Stimulated activated CD4-positive, alpha-beta T cell treated with anti-CD3 and anti-CD28 coated beads, TNF-alpha, amount 100 ng/mL, for 4 hours (primary cell): Measurements from ENCODE around the gene STK16.
A peak's percentile ranks its signal among the peaks of the same experiment; 100 is the strongest.
"Not testable (repeated sequence)": the region's sequence is repeated elsewhere in the genome, so short reads cannot be mapped to it uniquely, and the experiment has no call there.

Experiments used
- DNase-seq, 3 experiments: peaks; one replicate each; pipeline ENCODE4 v3.0.0-alpha.2; 2020; ENCODE audit warnings: low read depth in 3 of 3

Gene STK16, protein sequence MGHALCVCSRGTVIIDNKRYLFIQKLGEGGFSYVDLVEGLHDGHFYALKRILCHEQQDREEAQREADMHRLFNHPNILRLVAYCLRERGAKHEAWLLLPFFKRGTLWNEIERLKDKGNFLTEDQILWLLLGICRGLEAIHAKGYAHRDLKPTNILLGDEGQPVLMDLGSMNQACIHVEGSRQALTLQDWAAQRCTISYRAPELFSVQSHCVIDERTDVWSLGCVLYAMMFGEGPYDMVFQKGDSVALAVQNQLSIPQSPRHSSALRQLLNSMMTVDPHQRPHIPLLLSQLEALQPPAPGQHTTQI

DNA sequence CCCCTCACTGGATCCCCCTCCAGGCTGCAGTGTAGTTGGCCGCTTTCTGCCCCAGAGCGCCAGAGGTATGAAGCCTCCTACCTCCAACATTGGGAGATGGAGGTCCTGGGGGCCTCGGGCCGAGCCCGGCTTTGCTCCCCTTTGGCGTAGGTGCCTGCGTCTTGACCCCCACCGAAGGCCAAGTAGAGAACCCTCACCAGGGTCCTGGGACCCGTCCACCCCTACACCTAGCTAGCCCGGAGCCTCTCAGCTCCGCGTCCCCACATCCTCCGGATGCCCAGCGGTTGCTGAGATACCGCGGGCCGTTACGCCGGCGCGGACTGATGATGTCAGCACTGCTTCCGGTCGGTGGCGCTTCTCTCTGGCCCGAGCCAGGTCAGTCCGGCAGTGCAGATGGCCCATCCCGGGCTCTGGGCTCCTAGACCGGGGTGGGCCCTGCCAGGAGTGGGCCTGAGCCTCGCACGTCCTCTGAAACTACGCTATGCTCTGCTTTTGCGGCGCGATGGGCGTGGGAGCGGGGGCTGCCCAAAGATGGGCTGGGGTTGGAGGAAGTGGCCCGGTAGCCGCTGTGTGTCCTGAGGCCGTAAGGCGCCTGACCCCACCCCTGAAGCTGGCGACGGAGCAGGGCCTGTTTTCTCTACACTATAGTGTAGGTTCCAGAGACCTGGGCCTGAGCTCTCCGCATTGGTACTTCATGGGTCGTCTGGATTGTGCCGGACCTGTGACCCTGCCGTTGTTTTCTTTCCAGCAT lies at the start of gene STK16, which contains the start of gene GLB1L:
Gene STK16 (plus strand): TSS at position 332 of the 751 bp plus-strand sequence. CDS start 521 bp downstream, outside the sequence.
Gene GLB1L (minus strand): TSS at position 297 of the 751 bp plus-strand sequence. CDS start 1,871 bp downstream, outside the sequence.
- DNase-seq: peak; percentile 75 to 88 (median 76)

DNA sequence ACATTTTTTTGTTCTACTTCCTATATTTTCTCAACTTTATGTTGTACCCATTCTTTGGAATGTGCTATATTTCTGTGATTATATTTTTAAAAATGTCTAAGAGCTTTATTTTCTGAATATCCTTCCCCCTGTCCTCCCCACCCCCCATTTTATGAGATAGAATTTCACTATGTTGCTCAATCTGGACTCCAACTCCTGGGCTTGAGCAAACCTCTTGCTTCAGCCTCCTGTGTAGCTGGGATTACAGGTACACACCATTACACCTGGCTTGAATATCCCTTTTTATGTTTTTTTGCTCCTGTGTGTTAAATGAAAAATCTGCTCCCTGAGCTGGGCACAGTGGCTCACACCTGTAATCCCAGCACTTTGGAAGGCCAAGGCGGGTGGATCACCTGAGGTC lies 47.9 kb upstream of the STK16 start:
- DNase-seq: no peak

DNA sequence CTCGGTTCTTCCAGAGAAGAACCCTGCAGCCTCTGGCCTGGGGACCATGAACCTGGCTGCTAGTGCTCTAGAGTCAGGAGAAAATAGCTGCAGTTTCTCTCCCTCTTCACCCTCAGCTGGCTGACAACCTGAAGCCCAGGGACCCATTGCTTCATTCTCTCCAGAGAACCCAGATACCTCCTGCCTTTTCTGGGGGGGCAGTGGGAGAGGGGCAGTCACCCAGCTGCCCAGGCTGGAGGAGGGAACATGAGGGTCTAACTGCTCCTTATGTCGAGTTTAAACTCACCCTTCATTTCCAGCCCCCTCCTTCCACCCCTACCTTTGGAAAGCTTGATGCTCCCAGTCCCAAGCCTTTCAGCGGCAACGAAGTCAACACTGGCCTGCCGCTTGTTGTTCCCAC lies 46.3 kb upstream of the STK16 start:
- DNase-seq: no peak

DNA sequence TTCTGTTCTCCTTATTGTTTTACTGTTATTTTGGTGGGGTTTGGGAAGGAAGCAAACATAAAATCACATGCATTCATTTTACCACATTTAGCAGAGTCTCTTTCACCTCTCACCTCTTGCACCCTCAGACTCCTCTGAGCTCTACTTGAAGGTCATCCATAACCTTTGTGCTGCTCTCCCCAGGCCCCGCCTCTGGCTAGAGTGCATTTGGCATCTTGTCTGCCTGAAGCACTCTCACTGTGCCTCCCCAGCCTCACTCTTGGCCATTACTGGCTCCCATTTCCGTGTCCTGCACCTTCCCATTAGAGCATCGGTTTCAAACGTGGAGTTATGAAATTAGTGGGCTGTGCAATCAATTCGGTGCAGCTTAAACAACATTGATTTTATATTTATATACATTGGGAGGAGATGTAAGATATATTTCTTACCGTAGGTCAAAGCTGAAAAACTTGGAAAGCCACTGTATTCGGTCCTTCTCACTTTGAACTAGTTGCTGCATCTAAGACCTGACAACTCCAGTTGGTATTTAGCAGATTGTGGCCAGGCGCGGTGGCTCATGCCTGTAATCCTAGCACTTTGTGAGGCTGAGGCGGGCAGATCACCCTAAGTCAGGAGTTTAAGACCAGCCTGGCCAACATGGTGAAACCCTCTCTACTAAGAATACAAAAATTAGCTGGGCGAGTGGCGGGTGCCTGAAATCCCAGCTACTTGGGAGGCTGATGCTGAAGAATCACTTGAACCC lies 45.6 kb upstream of the STK16 start:
- no peak for DNase-seq

DNA sequence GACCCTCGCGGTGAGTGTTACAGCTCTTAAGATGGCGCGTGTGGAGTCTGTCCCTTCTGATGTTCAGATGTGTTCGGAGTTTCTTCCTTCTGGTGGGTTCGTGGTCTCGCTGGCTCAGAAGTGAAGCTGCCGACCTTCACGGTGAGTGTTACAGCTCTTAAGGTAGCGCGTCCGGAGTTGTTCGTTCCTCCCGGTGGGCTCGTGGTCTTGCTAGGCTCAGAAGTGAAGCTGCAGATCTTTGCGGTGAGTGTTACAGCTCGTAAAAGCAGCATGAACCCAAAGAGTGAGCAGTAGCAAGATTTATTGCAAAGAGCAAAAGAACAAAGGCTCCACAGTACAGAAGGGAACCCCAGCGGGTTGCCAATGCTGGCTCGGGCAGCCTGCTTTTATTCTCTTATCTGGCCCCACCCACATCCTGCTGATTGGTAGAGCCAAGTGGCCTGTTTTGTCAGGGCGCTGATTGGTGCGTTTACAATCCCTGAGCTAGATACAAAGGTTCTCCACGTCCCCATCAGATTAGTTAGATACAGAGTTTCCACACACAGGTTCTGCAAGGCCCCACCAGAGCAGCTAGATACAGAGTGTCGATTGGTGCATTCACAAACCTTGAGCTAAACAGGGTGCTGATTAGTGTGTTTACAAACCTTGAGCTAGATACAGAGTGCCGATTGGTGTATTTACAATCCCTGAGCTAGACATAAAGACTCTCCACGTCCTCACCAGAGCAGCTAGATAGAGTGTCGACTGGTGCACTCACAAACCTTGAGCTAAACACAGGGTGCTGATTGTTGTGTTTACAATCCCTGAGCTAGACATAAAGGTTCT lies 44.6 kb upstream of the STK16 start:
- not testable (repeated sequence) for DNase-seq

DNA sequence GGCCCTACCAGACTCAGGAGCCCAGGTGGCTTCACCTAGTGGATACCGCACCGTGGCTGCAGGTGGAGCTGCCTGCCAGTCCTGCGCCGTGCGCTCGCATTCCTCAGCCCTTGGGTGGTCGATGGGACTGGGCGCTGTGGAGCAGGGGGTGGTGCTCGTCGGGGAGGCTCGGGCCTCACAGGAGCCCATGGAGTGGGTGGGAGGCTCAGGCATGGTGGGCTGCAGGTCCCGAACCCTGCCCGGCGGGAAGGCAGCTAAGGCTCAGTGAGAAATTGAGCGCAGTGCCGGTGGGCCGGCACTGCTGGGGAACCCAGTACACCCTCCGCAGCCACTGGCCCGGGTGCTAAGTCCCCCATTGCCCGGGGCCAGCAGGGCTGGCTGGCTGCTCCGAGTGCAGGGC lies 43.9 kb upstream of the STK16 start:
- DNase-seq: not testable (repeated sequence)

DNA sequence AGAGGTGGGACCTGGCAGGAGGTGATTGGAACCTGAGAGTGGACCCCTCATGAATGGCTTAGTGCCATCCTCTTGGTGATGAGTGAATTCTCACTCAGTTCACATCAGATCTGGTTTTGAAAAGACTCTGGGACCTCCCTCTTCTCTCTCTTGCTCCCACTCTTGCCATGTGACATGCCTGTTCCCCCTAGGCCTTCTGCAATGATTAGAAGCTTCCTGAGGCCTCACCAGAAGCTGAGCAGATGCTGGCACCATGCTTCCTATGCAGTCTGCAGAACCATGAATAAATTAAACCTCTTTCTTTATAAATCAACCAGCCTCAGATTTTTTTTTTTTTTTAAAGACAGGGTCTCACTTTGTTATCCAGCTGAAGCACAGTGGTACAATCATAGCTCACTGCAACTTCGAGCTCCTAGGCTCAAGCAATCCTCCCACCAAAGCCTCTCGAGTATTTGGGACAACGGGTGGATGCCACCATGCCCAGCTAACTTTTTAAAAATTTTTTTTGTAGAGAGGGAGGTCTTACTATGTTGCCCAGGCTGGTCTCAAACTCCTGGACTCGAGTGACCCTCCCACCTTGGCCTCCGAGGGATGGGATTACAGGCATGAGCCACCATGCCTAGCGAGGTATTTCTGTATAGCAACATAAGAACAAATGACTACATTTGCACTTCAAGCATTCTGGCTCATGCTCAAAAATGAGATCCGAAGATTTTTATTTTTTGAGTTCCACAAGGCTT lies 40.7 kb upstream of the STK16 start:
- no peak for DNase-seq

DNA sequence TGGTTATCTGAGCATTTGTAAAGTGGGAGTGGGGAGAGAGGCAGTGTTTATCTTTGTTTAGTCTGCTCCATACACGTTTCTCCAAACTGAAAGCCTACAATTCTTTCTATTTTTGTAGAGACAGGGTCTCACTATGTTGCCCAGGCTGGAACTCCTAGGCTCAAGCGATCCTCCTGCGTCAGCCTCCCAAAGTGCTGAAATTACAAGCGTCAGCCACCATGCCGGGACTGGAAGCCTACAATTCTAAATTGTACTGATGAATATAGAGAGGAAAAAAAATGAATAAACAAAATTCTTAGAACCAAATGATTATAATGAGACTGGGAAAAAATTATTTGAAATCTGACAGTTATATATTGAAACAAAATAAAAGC lies 40.1 kb upstream of the STK16 start:
- DNase-seq: no peak

DNA sequence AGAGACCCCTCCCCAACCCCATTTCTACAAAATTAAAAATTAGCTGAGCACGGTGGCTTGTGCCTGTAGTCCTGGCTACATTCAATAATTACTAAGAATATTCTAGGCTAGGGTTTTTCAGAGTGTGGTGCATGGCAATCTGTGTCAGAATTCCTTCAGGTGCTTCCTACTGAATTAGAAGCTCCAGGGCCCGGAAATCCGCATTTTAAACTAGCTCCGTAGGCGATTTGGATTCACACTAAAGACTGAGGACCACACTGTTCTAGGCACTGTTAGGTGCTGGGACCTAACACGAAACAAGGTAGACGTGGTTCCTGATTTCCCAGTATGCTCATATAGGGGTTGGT lies 39.3 kb upstream of the STK16 start:
- no peak for DNase-seq

DNA sequence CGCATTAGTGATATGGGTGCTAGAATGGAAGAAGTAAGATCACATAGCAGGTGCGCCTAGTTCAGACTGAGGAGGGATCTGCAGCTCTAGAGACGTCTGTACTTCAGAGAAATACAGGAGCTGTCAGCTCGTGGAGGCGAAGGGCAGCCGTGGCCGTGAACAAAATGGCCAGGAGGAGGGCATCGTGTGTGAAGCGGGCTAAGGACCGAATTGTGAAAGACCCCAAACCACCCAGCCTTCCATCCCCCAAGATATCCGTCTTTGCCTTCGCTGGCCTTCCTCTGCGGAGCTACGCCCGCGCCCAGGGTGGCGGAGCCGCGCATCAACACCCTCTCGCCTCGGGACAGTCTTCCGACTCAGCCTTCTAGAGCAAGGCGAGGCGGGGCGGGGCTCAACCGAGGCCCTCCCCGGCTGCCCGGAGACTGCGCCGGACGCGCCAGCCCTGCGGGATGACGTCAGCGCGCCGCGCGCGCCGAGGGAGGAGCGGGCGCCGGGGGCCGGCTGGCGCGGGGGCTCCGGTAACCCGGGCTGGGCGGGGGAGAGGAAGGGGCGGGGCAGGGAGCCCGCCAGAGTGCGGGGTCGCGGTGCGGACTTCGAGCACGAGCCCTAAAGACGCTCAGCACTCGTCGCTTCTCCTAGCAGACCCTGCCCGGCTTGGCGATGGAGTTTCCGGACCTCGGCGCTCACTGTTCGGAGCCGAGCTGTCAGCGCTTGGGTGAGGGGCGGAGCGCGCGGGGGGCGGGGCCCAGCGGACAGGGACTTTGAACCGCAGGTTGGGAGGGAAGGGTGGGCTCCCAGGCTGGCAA lies 38.7 kb upstream of the STK16 start, which contains the start of gene ZFAND2B:
Gene ZFAND2B (plus strand): TSS at position 455 of the 806 bp plus-strand sequence. CDS start 206 bp downstream, at position 661.
- DNase-seq: peak; percentile 89 to 93 (median 91)

DNA sequence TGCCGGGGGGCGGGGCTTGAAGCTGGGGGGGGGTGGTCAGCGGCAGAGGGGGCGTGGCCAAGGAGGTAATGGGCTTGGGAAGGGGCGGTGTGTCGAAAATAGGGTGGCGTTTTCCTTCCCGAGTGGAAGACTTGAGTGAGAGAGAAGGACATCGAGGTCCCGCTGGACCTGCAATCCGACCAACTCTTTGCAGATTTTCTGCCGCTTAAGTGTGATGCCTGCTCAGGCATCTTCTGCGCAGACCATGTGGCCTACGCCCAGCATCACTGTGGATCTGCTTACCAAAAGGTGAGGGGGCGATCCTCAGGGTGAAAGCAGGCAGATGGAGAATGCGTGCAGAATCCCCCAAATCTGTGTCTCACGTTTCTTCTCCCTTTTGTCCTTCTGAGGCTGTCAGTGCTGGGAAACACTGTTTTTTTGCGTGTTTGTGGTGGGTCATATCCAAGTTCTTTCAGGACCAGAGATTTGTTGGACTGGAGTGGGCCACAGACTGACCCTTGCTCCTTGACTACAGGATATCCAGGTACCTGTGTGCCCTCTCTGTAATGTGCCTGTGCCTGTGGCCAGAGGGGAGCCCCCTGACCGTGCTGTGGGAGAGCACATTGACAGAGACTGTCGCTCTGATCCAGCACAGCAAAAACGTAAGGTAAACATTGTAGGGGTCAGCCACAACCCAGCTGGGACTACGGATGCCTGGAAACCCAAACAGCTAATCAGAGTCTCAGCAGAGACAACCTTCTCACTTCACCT lies 38.0 kb upstream of the STK16 start:
- no peak for DNase-seq

DNA sequence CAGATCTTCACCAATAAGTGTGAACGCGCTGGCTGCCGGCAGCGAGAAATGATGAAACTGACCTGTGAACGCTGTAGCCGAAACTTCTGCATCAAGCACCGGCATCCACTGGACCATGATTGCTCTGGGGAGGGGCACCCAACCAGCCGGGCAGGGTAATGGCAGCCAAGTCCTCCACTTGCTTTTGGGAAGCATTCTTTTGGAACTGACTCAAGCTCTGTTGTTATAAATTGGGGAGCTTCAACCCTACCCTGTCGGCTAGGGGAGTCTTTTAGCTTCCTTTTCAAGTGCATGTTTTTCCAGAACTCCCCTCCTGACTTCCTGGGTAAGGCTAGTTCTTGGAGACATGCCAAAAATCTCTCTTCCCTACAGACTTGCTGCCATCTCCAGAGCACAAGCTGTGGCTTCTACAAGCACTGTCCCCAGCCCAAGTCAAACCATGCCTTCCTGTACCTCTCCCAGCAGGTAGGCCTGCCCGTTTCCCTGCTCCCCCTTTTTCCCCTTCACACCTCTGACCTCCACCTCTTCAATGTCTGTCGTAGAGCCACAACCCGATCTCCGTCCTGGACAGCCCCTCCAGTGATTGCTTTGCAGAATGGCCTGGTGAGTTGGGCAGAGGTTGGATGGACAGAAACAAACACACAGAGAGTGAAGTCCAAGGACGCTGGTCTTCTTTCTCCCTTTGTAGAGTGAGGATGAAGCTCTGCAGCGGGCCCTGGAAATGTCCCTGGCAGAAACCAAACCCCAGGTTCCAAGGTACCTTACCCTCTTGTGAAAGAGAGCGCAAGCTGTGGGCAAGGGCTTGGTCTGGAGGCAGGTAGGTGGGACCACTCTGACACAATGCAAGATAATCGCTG lies 37.2 kb upstream of the STK16 start:
- no peak for DNase-seq

DNA sequence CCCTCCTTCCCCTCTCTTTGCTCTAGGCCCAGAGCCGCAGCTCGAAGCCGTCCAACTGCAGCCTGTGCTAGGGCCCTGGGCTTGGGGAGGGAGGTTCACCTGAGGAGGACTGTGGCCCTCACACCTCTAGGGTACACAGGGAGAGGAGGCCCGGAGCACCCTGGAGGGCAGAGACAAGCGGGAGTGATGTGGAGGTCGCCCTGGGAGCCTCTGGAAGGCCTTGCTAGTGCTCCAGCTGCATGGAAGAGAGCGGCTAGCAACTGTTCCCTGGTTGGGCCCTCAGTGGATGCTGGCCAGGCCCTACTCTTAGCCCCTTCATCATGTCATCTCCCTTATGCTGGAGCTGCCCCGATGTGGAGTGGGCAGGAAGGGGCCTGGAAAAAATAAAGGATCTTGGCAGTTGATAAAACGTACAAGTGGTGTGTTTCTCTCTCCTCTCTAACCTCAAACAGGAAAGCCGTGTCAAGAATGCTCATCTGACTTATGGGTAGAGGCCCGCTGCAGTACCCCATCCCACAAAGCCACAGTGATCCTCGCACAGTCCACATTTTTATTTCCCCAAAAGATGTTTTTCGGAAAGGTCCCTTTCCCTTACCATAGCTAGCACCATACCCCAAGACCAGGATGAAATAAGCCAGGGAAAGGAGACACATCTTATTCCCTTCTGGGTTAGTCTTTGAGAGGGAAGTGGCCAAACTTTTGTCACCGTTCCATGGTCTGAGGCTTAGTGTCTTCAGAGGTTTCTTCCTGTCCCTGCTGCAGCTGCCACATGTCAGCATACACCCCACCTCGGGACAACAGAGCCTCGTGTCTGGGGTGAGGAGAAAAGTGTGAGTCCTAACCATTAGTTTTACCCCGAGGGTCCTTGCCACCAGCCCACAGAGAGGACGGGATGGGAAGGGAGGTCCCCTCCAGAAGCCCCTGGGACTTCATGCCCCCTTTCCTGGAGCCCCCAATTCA lies 35.8 kb upstream of the STK16 start:
- DNase-seq: no peak

DNA sequence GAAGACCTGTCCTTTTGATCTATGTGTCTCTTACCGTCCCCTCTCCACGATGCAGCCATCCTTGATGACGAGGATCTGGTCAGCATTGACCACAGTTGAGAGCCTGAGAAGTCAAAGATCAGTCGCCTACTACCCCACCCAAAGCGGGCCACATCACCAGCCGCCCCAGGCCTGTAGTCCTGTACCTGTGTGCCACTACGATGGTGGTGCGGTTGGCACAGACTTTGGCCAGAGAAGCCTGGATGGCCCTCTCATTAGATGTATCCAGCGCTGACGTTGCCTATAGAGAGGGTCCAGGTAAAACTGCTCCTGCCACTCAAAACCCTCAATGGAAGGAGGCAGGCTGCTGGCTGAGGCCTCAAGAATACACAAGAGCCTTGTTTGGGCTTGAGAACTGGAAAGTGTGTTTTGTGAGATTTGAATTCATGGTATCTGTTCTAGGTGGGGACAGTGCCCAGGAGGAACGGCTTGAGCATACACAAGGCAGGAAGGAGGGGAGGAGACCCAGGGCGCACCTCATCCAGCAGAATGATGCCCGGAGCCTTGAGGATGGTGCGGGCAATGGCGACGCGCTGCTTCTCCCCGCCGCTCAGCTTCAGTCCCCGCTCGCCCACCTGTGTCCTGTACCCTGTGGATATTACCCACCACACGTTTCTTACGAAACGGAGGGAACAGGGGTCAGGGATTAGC lies 34.9 kb upstream of the STK16 start:
- no peak for DNase-seq

DNA sequence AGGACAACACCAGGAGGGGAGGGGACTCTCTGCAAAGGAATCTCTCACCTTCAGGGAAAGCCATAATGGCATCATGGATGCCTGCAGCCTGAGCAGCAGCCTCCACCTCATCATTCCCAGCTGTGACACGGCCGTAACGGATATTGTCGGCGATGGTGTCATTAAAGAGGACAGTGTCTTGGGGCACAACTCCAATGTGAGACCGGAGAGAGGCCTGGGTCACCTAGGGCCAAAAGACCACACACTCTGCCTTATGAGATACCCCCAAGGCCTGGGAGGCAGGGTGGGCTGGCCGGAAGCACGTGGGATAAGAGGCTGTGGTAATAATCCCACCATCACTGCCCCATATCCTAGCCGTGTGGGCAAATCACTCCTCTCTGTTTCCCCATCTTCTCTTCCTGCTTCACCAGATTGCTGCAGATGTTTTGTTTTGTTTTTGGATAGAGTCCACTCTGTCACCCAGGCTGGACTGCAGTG lies 34.4 kb upstream of the STK16 start:
- DNase-seq: no peak

DNA sequence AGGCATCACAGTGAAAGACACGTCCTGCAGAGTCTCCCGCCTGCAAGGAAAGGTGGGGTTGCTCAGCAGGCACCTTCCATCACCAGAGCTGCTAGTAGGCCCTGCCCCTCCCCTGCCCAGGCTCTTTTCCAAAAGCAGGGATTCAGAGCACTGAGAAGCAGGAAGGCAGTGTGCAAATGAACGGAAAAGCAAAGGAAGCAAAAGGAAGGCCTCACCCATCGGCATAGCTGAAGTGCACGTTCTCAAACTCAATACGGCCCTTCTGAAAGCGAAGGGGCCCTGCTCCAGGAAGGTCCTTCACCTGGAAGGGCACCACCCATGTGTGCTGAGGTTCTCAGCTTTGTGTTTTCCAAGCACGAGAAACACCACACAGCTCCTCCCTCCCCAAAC lies 32.3 kb upstream of the STK16 start:
- DNase-seq: no peak
